Vagina (tissue), 2 donors: Measurements from ENCODE around the gene MINDY1. TPM values are rescaled to one million over a fixed set of nuclear protein-coding genes. Genes with fewer than 3 reads are reported as not detected.
A peak's percentile ranks its signal among the peaks of the same experiment; 100 is the strongest.

ENCODE experiments used
- DNase-seq, 2 donors: peaks; one replicate each; pipeline ENCODE4 v3.0.0-alpha.2; 2017; ENCODE audit errors: extremely low spot score in 2 of 2
- H3K27ac ChIP-seq: fragments of 200-600 bp; sonication (generic); one replicate; pipeline ENCODE4 v1.5.1; 2019
- H3K27me3 ChIP-seq: fragments of 200-600 bp; sonication (generic); one replicate; pipeline ENCODE4 v1.5.1; 2019
- H3K36me3 ChIP-seq, 2 donors: fragments of 200-600 bp; sonication (generic); one replicate each; pipeline ENCODE4 v1.5.1; 2017 to 2019
- H3K4me1 ChIP-seq: fragments of 200-600 bp; sonication (generic); one replicate; pipeline ENCODE4 v1.5.1; 2019
- H3K4me3 ChIP-seq, 2 donors: fragments of 200-600 bp; sonication (generic); 1 replicate in 1 of 2; 2 replicates in 1 of 2; pipeline ENCODE4 v1.5.1; 2016 to 2019
- H3K9me3 ChIP-seq: fragments of 200-600 bp; sonication (generic); one replicate; pipeline ENCODE4 v1.5.1; 2019
- CTCF ChIP-seq, 3 experiments: fragments of 450-650 bp in 2 of 3; fragments of 200-600 bp in 1 of 3; sonication (generic) in 1 of 3; IDR thresholded peaks; one replicate each; pipeline ENCODE4 v1.5.1; 2017 to 2019; ENCODE audit warnings: antibody characterized with exemption in 3 of 3, mild to moderate bottlenecking in 2 of 3, moderate library complexity in 2 of 3
- POLR2A ChIP-seq, 2 donors: fragments of 450-650 bp; IDR thresholded peaks; one replicate each; pipeline ENCODE4 v1.6.1; 2017; ENCODE audit warnings: antibody characterized with exemption in 2 of 2, mild to moderate bottlenecking in 2 of 2, moderate library complexity in 2 of 2
- POLR2AphosphoS5 ChIP-seq, 2 donors: sonication (generic); formaldehyde crosslinking; IDR thresholded peaks; one replicate each; pipeline ENCODE4 v1.9.0; 2017; ENCODE audit warnings: antibody characterized with exemption in 2 of 2, mild to moderate bottlenecking in 2 of 2, low read depth in 1 of 2; ENCODE audit not compliant: insufficient read depth in 1 of 2
- intact Hi-C: fragments of 100-400 bp; cut with DNase I; formaldehyde crosslinking; loops from one replicate; pipeline ENCODE4 v1.15.1; 2023
- total RNA-seq: library from RNA; depleted of rRNA; stranded (reverse); fragments of >200 nt; gene quantifications from one replicate; pipeline ENCODE4 v1.2.3, GENCODE V29; 2016

The MINDY1 gene
- total RNA-seq, 1 donor from 2014 or later, result 27.0 TPM

- peaks cover 0 to 13% of the 10 kb centered on the region in 2 donors for H3K36me3 ChIP-seq
These were observed 41.4 kb upstream of the MINDY1 start for GRCh38 chr1:151047925-151048644.

GRCh38 chr1:151047591-151047924 is 40.9 kb upstream of the MINDY1 start, which contains the start of gene C1orf56:
TSS of gene C1orf56 (plus strand) at chr1:151047751. CDS start at chr1:151047848, 97 bp downstream.
- H3K36me3 ChIP-seq, result peaks cover 0 to 8% of the 10 kb centered on the region in 2 donors
- H3K4me1 ChIP-seq, result peaks cover 22% of the 10 kb centered on the region
- H3K4me3 ChIP-seq, result peak within 1 kb of the TSS; percentile 72 to 85
- no peaks in the 10 kb centered on the region for H3K27me3 ChIP-seq
- peak; percentile 28 to 87 for TF ChIP-seq POLR2AphosphoS5 (IDR thresholded peaks at IDR 0.05; ENCODE audit: insufficient read depth in 1 of 2, low read depth in 1 of 2)
- peak in 1 of 2 donors; percentile 59 for TF ChIP-seq POLR2A (IDR thresholded peaks at IDR 0.05)
- no peak for TF ChIP-seq CTCF (IDR thresholded peaks at IDR 0.05)
- H3K9me3 ChIP-seq, result no peaks in the 10 kb centered on the region
- intact Hi-C loops, result no loop called here
- no peak for DNase-seq
- peak within 1 kb of the TSS; percentile 93 for H3K27ac ChIP-seq

More at GRCh38 chr1:151047925-151048644, 41.4 kb upstream of the MINDY1 start:
- Histone ChIP-seq H3K27ac (peak overlapping the region; percentile 93), H3K4me3 (peak overlapping the region; percentile 72 to 85), H3K27me3 (no peaks in the 10 kb centered on the region), H3K4me1 (peaks cover 22% of the 10 kb centered on the region), H3K9me3 (no peaks in the 10 kb centered on the region)
- no peak for DNase-seq
- TF ChIP-seq POLR2A (IDR thresholded peaks at IDR 0.05) (no peak), POLR2AphosphoS5 (IDR thresholded peaks at IDR 0.05; ENCODE audit: insufficient read depth in 1 of 2, low read depth in 1 of 2) (peak in 1 of 2 donors; percentile 80), CTCF (IDR thresholded peaks at IDR 0.05) (peak in 1 of 3 experiments; percentile 24)
- intact Hi-C loops, result no loop called here

DNA sequence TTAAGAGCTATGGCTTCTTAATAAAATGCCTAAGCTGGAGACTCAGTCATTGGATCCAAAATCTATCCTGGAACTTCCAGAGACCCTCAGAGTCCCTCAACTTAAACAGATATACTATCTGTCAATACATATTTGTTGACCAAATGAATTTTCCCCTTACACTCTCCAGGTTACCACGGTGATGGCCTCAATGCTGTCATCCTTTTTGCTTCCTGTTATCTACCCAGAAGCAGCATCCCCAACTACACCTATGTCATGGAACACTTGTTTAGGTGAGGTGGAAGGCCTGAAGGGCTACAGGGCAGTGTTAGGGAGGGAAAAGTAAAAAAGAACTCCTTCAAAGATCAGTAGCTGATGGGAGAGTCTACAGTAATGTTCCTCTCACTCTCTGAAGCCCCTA is 36.5 kb upstream of the MINDY1 start:
- intact Hi-C loops, result no loop called here
- DNase-seq, result no peak
- no peak overlapping the region for H3K27ac ChIP-seq
- TF ChIP-seq CTCF (IDR thresholded peaks at IDR 0.05), result no peak
- TF ChIP-seq POLR2A (IDR thresholded peaks at IDR 0.05), result no peak
- TF ChIP-seq POLR2AphosphoS5 (IDR thresholded peaks at IDR 0.05; ENCODE audit: insufficient read depth in 1 of 2, low read depth in 1 of 2), result no peak
- H3K4me3 ChIP-seq, result no peak overlapping the region
- no peaks in the 10 kb centered on the region for H3K36me3 ChIP-seq
- no peaks in the 10 kb centered on the region for H3K27me3 ChIP-seq
- no peaks in the 10 kb centered on the region for H3K9me3 ChIP-seq
- peaks cover 9% of the 10 kb centered on the region for H3K4me1 ChIP-seq

DNA sequence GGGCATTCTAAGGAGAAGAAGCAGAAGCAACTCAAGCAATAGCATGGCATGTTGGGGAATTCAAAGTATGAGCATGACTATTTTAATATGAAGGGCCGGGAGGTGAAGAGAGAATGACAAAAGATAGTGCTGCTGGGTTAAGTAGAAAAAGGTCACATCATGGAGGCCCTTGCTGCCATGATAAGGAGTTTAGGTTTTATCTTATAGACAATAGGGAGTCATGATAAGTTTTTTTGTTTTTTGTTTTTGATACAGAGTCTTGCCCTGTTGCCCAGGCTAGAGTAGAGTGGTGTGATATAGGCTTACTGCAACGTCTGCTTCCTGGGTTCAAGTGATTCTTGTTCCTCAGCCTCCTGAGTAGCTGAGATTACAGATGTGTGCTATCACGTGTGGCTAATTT is 32.8 kb upstream of the MINDY1 start:
- Histone ChIP-seq H3K36me3 (no peaks in the 10 kb centered on the region), H3K4me1 (no peaks in the 10 kb centered on the region), H3K9me3 (no peaks in the 10 kb centered on the region), H3K27me3 (no peaks in the 10 kb centered on the region), H3K27ac (no peak overlapping the region), H3K4me3 (no peak overlapping the region)
- intact Hi-C loops, result no loop called here
- TF ChIP-seq CTCF (IDR thresholded peaks at IDR 0.05) (no peak), POLR2AphosphoS5 (IDR thresholded peaks at IDR 0.05; ENCODE audit: insufficient read depth in 1 of 2, low read depth in 1 of 2) (no peak), POLR2A (IDR thresholded peaks at IDR 0.05) (no peak)
- no peak for DNase-seq

DNA sequence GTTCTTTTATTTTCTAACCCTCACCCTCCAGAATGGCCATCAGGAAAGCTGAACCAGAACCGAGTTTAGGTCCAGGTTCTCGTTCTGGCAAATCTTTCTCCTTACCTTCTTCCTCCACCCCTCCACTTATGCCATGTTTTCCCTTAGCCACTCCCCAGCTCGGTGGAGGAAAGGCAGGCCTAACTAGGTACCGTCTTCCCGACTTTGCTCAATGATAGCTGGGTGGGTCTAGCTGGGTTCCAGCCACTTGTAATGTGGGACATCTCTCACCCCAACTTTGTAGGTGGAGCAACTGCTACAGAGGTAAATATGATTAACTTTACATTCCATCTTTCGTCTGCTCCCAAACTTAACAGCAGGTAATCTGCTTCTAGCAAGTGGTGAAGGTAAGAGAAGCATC is 30.3 kb upstream of the MINDY1 start:
- H3K36me3 ChIP-seq, result peaks cover 0 to 15% of the 10 kb centered on the region in 2 donors
- TF ChIP-seq POLR2A (IDR thresholded peaks at IDR 0.05) (no peak), CTCF (IDR thresholded peaks at IDR 0.05) (no peak), POLR2AphosphoS5 (IDR thresholded peaks at IDR 0.05; ENCODE audit: insufficient read depth in 1 of 2, low read depth in 1 of 2) (no peak)
- peak overlapping the region; percentile 24 for H3K27ac ChIP-seq
- no peaks in the 10 kb centered on the region for H3K27me3 ChIP-seq
- peak overlapping the region in 1 of 2 donors; percentile 24 for H3K4me3 ChIP-seq
- intact Hi-C loops, result no loop called here
- no peak for DNase-seq
- no peaks in the 10 kb centered on the region for H3K4me1 ChIP-seq
- H3K9me3 ChIP-seq, result no peaks in the 10 kb centered on the region
